Vagina (tissue), 2 donors: ENCODE data around the gene PRICKLE4. TPM values are rescaled to one million over a fixed set of nuclear protein-coding genes. Genes with fewer than 3 reads are reported as not detected.
A peak's percentile ranks its signal among the peaks of the same experiment; 100 is the strongest.

Source experiments
- DNase-seq, 2 donors: peaks; one replicate each; pipeline ENCODE4 v3.0.0-alpha.2; 2017; ENCODE audit errors: extremely low spot score in 2 of 2
- H3K27ac ChIP-seq: fragments of 200-600 bp; sonication (generic); one replicate; pipeline ENCODE4 v1.5.1; 2019
- H3K27me3 ChIP-seq: fragments of 200-600 bp; sonication (generic); one replicate; pipeline ENCODE4 v1.5.1; 2019
- H3K36me3 ChIP-seq, 2 donors: fragments of 200-600 bp; sonication (generic); one replicate each; pipeline ENCODE4 v1.5.1; 2017 to 2019
- H3K4me1 ChIP-seq: fragments of 200-600 bp; sonication (generic); one replicate; pipeline ENCODE4 v1.5.1; 2019
- H3K4me3 ChIP-seq, 2 donors: fragments of 200-600 bp; sonication (generic); 1 replicate in 1 of 2; 2 replicates in 1 of 2; pipeline ENCODE4 v1.5.1; 2016 to 2019
- H3K9me3 ChIP-seq: fragments of 200-600 bp; sonication (generic); one replicate; pipeline ENCODE4 v1.5.1; 2019
- CTCF ChIP-seq, 3 experiments: fragments of 450-650 bp in 2 of 3; fragments of 200-600 bp in 1 of 3; sonication (generic) in 1 of 3; IDR thresholded peaks; one replicate each; pipeline ENCODE4 v1.5.1; 2017 to 2019; ENCODE audit warnings: antibody characterized with exemption in 3 of 3, mild to moderate bottlenecking in 2 of 3, moderate library complexity in 2 of 3
- POLR2A ChIP-seq, 2 donors: fragments of 450-650 bp; IDR thresholded peaks; one replicate each; pipeline ENCODE4 v1.6.1; 2017; ENCODE audit warnings: antibody characterized with exemption in 2 of 2, mild to moderate bottlenecking in 2 of 2, moderate library complexity in 2 of 2
- POLR2AphosphoS5 ChIP-seq, 2 donors: sonication (generic); formaldehyde crosslinking; IDR thresholded peaks; one replicate each; pipeline ENCODE4 v1.9.0; 2017; ENCODE audit warnings: antibody characterized with exemption in 2 of 2, mild to moderate bottlenecking in 2 of 2, low read depth in 1 of 2; ENCODE audit not compliant: insufficient read depth in 1 of 2
- intact Hi-C: fragments of 100-400 bp; cut with DNase I; formaldehyde crosslinking; loops from one replicate; pipeline ENCODE4 v1.15.1; 2023
- total RNA-seq: library from RNA; depleted of rRNA; stranded (reverse); fragments of >200 nt; gene quantifications from one replicate; pipeline ENCODE4 v1.2.3, GENCODE V29; 2016

The PRICKLE4 gene
- total RNA-seq, 1 donor from 2014 or later = 10.1 TPM

- H3K27ac ChIP-seq = peak overlapping the region; percentile 94
- H3K4me1 ChIP-seq = peaks cover 49% of the 10 kb centered on the region
- no peaks in the 10 kb centered on the region for H3K27me3 ChIP-seq
- peaks cover 0 to 8% of the 10 kb centered on the region in 2 donors for H3K36me3 ChIP-seq
- no peak for TF ChIP-seq CTCF (IDR thresholded peaks at IDR 0.05)
- no peak for TF ChIP-seq POLR2A (IDR thresholded peaks at IDR 0.05)
- TF ChIP-seq POLR2AphosphoS5 (IDR thresholded peaks at IDR 0.05; ENCODE audit: insufficient read depth in 1 of 2, low read depth in 1 of 2) = no peak
- peak overlapping the region; percentile 83 to 89 for H3K4me3 ChIP-seq
- no peak for DNase-seq
- no peaks in the 10 kb centered on the region for H3K9me3 ChIP-seq
- intact Hi-C loops = loop anchor here (2.0 kb wide), 1 partner anchor 263 kb away; no protein-coding TSS in a partner anchor
Measured at GRCh38 chr6:41781366-41781730, 766 bp downstream of the PRICKLE4 start.

- H3K4me1 ChIP-seq = peaks cover 60% of the 10 kb centered on the region
- no peak for DNase-seq
- H3K36me3 ChIP-seq = no peaks in the 10 kb centered on the region
- no peak overlapping the region for H3K27ac ChIP-seq
- no peak overlapping the region for H3K4me3 ChIP-seq
- intact Hi-C loops = no loop called here
- TF ChIP-seq POLR2AphosphoS5 (IDR thresholded peaks at IDR 0.05; ENCODE audit: insufficient read depth in 1 of 2, low read depth in 1 of 2) (no peak), POLR2A (IDR thresholded peaks at IDR 0.05) (no peak), CTCF (IDR thresholded peaks at IDR 0.05) (no peak)
- no peaks in the 10 kb centered on the region for H3K27me3 ChIP-seq
- H3K9me3 ChIP-seq = no peaks in the 10 kb centered on the region
Measured at GRCh38 chr6:41783106-41783780, 2.7 kb downstream of the PRICKLE4 start.

GRCh38 chr6:41784581-41785171 lies 4.1 kb downstream of the PRICKLE4 start:
- no peak overlapping the region for H3K27ac ChIP-seq
- H3K4me1 ChIP-seq = peaks cover 66% of the 10 kb centered on the region
- no peaks in the 10 kb centered on the region for H3K9me3 ChIP-seq
- peaks cover 0 to 7% of the 10 kb centered on the region in 2 donors for H3K36me3 ChIP-seq
- intact Hi-C loops = no loop called here
- TF ChIP-seq POLR2AphosphoS5 (IDR thresholded peaks at IDR 0.05; ENCODE audit: insufficient read depth in 1 of 2, low read depth in 1 of 2) (peak in 1 of 2 donors; percentile 44), POLR2A (IDR thresholded peaks at IDR 0.05) (no peak)
- H3K27me3 ChIP-seq = no peaks in the 10 kb centered on the region
- no peak for DNase-seq
- no peak overlapping the region for H3K4me3 ChIP-seq

GRCh38 chr6:41785254-41785653 lies 4.7 kb downstream of the PRICKLE4 start:
- Histone ChIP-seq H3K4me3 (peak overlapping the region in 1 of 2 donors; percentile 84), H3K27me3 (no peaks in the 10 kb centered on the region), H3K4me1 (peaks cover 67% of the 10 kb centered on the region), H3K9me3 (no peaks in the 10 kb centered on the region), H3K36me3 (peaks cover 0 to 13% of the 10 kb centered on the region in 2 donors), H3K27ac (peak overlapping the region; percentile 15)
- no peak for TF ChIP-seq CTCF (IDR thresholded peaks at IDR 0.05)
- no peak for TF ChIP-seq POLR2A (IDR thresholded peaks at IDR 0.05)
- TF ChIP-seq POLR2AphosphoS5 (IDR thresholded peaks at IDR 0.05; ENCODE audit: insufficient read depth in 1 of 2, low read depth in 1 of 2) = no peak
- DNase-seq = no peak
- intact Hi-C loops = no loop called here

- TF ChIP-seq POLR2AphosphoS5 (IDR thresholded peaks at IDR 0.05; ENCODE audit: insufficient read depth in 1 of 2, low read depth in 1 of 2) (no peak), POLR2A (IDR thresholded peaks at IDR 0.05) (no peak), CTCF (IDR thresholded peaks at IDR 0.05) (no peak)
- no peak for DNase-seq
- Histone ChIP-seq H3K4me1 (peaks cover 63% of the 10 kb centered on the region), H3K27ac (peak overlapping the region; percentile 95), H3K9me3 (no peaks in the 10 kb centered on the region), H3K4me3 (peak overlapping the region; percentile 84 to 92), H3K36me3 (peaks cover 0 to 17% of the 10 kb centered on the region in 2 donors), H3K27me3 (no peaks in the 10 kb centered on the region)
- intact Hi-C loops = loop anchor here (2.0 kb wide), 1 partner anchor 135 kb away; the partner anchor contains the start of genes BYSL and MED20
Measured at GRCh38 chr6:41785689-41786450, 5.3 kb downstream of the PRICKLE4 start.
